DOHH2 (cell line): Measurements from ENCODE around the gene FBXO24.

Experiments used
- H3F3A ChIP-seq: fragments of 200-600 bp; sonication (generic), shearing (Covaris generic); 2 replicates; pipeline ENCODE4 v1.6.0; 2016; ENCODE audit warnings: antibody characterized with exemption, mild to moderate bottlenecking; ENCODE audit not compliant: control insufficient read depth, insufficient read depth
- H3K27ac ChIP-seq: fragments of 200-600 bp; sonication (generic); 2 replicates; pipeline ENCODE4 v1.5.1; 2014; ENCODE audit warnings: low read depth, mild to moderate bottlenecking, low read length, moderate library complexity
- H3K27me3 ChIP-seq: fragments of 200-600 bp; sonication (generic); 2 replicates; pipeline ENCODE4 v1.6.1; 2014; ENCODE audit warnings: mild to moderate bottlenecking, low read length, mixed read lengths; ENCODE audit not compliant: control insufficient read depth
- H3K36me3 ChIP-seq: fragments of 200-600 bp; sonication (generic); 2 replicates; pipeline ENCODE4 v1.6.1; 2014; ENCODE audit warnings: mild to moderate bottlenecking, low read length, moderate library complexity, mixed read lengths; ENCODE audit not compliant: control insufficient read depth
- H3K4me1 ChIP-seq: fragments of 200-600 bp; sonication (generic); 2 replicates; pipeline ENCODE4 v1.6.1; 2014; ENCODE audit warnings: mild to moderate bottlenecking, low read length, mixed read lengths; ENCODE audit not compliant: control insufficient read depth
- H3K4me2 ChIP-seq: fragments of 200-600 bp; sonication (generic); 2 replicates; pipeline ENCODE4 v1.6.0; 2014; ENCODE audit warnings: mild to moderate bottlenecking, low read length, moderate library complexity
- H3K4me3 ChIP-seq: fragments of 200-600 bp; sonication (generic); 2 replicates; pipeline ENCODE4 v1.5.1; 2014; ENCODE audit warnings: mild to moderate bottlenecking, low read length, mixed read lengths
- H3K79me2 ChIP-seq: fragments of 200-600 bp; sonication (generic); 2 replicates; pipeline ENCODE4 v1.6.1; 2014; ENCODE audit warnings: mild to moderate bottlenecking, low read length, mixed read lengths; ENCODE audit not compliant: control insufficient read depth
- H3K9me2 ChIP-seq: fragments of 200-600 bp; sonication (generic); replicated peaks from 2 replicates; pipeline ENCODE4 v1.6.1; 2014; ENCODE audit warnings: mild to moderate bottlenecking, low read length, mixed read lengths; ENCODE audit not compliant: control insufficient read depth
- H3K9me3 ChIP-seq: fragments of 200-600 bp; sonication (generic); 2 replicates; pipeline ENCODE4 v1.6.1; 2014; ENCODE audit warnings: antibody characterized with exemption, low read length, mixed read lengths; ENCODE audit not compliant: control insufficient read depth, insufficient read depth
- H4K20me1 ChIP-seq: fragments of 200-600 bp; sonication (generic); 2 replicates; pipeline ENCODE4 v1.6.0; 2014; ENCODE audit warnings: low read depth, mild to moderate bottlenecking, antibody characterized with exemption, low read length, moderate library complexity; ENCODE audit not compliant: control insufficient read depth, insufficient read depth
- EZH2phosphoT487 ChIP-seq: fragments of 200-600 bp; sonication (generic); IDR thresholded peaks from 2 replicates; pipeline ENCODE4 v1.6.1; 2017; ENCODE audit warnings: borderline replicate concordance, mild to moderate bottlenecking, antibody characterized with exemption, low read length, moderate library complexity, mixed read lengths
- TF ChIP-seq, protein P1 (sequence below): fragments of 200-600 bp; sonication (generic); IDR thresholded peaks from one replicate; pipeline ENCODE4 v1.5.1; 2014; ENCODE audit warnings: antibody characterized with exemption, mild to moderate bottlenecking, low read depth, low read length; ENCODE audit not compliant: poor library complexity, severe bottlenecking

FBXO24 gene

DNA sequence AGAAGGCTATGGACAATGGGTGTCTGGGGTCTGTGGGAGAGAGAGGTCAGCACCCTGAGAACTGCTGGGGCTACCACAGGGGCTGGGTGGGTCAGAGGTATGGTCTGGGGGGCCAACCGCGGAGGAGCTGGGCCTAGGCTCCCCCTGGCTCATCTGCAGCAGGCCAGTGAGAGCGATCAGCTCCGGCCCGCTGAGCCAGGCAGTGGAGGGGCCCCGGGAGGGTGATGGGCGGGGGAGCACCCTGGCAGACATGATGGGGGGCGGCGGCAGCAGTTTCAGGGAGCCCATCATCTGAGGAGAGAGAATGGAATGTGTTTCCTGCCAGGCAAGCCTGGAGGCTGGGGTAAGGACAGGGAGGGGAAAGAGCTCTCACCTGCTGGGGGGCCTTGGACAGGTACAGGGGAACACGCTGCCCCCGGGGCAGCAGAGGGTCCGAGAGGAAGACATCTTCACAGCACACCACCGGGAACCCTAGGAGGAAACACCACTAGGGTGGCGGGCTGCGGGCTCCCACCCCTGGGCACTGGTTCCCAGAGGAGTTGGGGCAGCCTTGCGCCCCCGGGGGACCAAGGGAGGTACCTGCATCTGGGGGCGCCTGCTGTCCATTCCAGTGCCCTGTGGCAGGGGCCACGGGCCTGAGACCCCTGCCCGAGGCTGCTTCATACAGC lies 13.7 kb upstream of the FBXO24 start:
- Histone ChIP-seq H3K79me2 (no peaks in the 10 kb centered on the region), H4K20me1 (peaks cover 5% of the 10 kb centered on the region; the same call in 1 of the 2 replicates), H3K4me3 (no peak overlapping the region), H3K4me2 (no peak overlapping the region), H3F3A (no peaks in the 10 kb centered on the region), H3K27me3 (peaks cover 11% of the 10 kb centered on the region), H3K9me3 (no peaks in the 10 kb centered on the region), H3K9me2 (no peaks in the 10 kb centered on the region), H3K27ac (no peak overlapping the region), H3K4me1 (peaks cover 32% of the 10 kb centered on the region), H3K36me3 (peaks cover 31% of the 10 kb centered on the region)
- TF ChIP-seq, protein P1, sequence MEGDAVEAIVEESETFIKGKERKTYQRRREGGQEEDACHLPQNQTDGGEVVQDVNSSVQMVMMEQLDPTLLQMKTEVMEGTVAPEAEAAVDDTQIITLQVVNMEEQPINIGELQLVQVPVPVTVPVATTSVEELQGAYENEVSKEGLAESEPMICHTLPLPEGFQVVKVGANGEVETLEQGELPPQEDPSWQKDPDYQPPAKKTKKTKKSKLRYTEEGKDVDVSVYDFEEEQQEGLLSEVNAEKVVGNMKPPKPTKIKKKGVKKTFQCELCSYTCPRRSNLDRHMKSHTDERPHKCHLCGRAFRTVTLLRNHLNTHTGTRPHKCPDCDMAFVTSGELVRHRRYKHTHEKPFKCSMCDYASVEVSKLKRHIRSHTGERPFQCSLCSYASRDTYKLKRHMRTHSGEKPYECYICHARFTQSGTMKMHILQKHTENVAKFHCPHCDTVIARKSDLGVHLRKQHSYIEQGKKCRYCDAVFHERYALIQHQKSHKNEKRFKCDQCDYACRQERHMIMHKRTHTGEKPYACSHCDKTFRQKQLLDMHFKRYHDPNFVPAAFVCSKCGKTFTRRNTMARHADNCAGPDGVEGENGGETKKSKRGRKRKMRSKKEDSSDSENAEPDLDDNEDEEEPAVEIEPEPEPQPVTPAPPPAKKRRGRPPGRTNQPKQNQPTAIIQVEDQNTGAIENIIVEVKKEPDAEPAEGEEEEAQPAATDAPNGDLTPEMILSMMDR, result peak; percentile 11
- TF ChIP-seq EZH2phosphoT487, result no peak

DNA sequence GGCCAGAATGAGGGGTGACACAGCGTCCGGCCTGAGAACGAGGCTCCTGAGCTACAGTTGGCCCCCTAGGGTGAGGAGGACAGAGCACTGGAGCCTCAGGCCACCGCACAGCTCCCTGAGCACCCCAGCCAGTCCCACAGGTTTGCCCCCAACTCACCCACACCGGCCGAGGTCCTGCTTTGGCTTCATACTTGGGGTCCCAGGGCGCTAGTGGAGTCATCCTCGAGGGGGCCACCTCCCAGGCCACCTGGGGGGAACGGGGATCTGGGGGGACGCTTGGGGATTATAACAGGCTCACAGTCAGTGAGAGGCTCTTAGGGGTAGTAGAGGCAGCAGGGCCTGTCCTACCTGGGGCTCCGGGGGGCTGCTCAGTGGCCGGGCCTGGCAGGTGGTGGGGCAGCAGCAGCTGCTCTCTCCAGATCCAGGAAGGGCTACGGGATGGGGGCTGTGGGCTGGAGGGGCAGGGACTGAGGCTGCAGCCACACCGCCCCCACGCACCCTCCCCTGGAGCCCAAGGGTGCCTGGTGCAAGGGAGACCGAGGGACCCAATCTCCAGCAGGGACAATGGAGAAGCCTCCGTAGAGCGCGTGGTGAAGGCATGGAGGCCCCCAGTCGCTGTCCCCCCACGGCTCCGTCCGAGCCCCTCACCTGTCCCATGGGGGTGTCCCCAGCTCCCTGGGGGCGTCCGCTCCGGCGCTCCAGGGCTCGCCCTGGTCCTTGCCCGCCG lies 13.0 kb upstream of the FBXO24 start:
- peaks cover 25% of the 10 kb centered on the region for H3K4me1 ChIP-seq

DNA sequence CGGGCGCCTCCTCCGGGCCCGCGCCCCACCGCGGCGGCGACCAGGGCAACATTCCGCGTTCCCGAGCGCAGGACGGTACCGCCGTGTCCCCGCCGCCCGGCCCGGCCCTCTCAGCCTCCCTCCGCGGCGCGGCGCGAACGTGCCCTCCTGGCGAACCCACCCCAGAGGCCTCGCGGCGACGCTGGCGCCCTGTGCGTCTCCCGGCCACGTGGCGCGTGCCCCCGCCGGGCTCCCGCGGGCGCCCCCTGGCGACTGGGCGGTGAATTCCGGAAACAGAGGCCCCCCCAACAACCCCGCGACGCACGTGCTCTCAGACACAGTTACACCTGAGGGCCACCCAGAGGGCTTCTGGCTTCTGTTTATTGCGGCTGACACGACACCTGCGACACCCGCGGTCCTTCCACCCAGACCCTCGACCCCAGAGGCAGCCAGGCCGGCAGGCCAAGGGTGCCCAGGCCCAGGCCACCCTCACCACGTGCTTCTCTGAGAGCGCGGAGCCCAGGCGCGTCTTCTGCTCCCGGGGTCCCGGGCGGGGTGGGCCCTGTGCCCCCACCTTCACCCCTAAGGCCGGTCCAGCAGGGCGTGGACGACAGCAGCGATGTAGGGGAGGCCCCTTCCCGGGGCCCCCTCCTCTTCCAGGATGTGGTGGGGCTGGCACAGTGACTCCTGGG lies 12.3 kb upstream of the FBXO24 start, which contains the start of gene SAP25:
Gene SAP25 (minus strand): TSS at position 210 of the 671 bp plus-strand sequence. CDS start 158 bp downstream, at position 52.
- Histone ChIP-seq H4K20me1 (peaks cover 5% of the 10 kb centered on the region; the same call in 1 of the 2 replicates), H3K27ac (no peak within 1 kb of the TSS), H3K9me3 (no peaks in the 10 kb centered on the region), H3K4me3 (no peak within 1 kb of the TSS), H3K79me2 (no peaks in the 10 kb centered on the region), H3K27me3 (peaks cover 11% of the 10 kb centered on the region), H3F3A (no peaks in the 10 kb centered on the region), H3K4me1 (peaks cover 19% of the 10 kb centered on the region), H3K4me2 (no peak within 1 kb of the TSS), H3K36me3 (peaks cover 45% of the 10 kb centered on the region), H3K9me2 (no peaks in the 10 kb centered on the region)
- TF ChIP-seq EZH2phosphoT487, result no peak
- TF ChIP-seq, protein P1, result no peak

More for the DNA sequence above, 13.0 kb upstream of the FBXO24 start:
- Histone ChIP-seq H3K9me3 (no peaks in the 10 kb centered on the region), H3F3A (no peaks in the 10 kb centered on the region), H3K27me3 (peaks cover 11% of the 10 kb centered on the region), H3K27ac (no peak overlapping the region), H3K4me3 (no peak overlapping the region), H3K36me3 (peaks cover 38% of the 10 kb centered on the region), H4K20me1 (peaks cover 5% of the 10 kb centered on the region; the same call in 1 of the 2 replicates), H3K79me2 (no peaks in the 10 kb centered on the region), H3K9me2 (no peaks in the 10 kb centered on the region), H3K4me2 (no peak overlapping the region)
- TF ChIP-seq, protein P1, result peak; percentile 5
- no peak for TF ChIP-seq EZH2phosphoT487
